ENCODE measurements around the gene CBL. TPM values are rescaled to one million over a fixed set of nuclear protein-coding genes. Genes with fewer than 3 reads are reported as not detected.
"Not testable (repeated sequence)": the region's sequence is repeated elsewhere in the genome, so short reads cannot be mapped to it uniquely, and the experiment has no call there.

The CBL gene
- total RNA-seq, 4 donors from 2014 or later = 12.9 to 26.6 (median 20.9) TPM

GRCh38 chr11:119192111-119192510 is 14.0 kb upstream of the CBL start:
- DNase-seq (ENCODE audit: low spot score) (no peak), ATAC-seq (ENCODE audit: low FRiP score) (no peak)
- no peak for TF ChIP-seq CTCF (IDR thresholded peaks at IDR 0.05)

GRCh38 chr11:119193001-119193400 is 13.1 kb upstream of the CBL start:
- no peak for DNase-seq (ENCODE audit: low spot score)
- TF ChIP-seq CTCF (IDR thresholded peaks at IDR 0.05) = no peak

GRCh38 chr11:119193626-119194025 is 12.5 kb upstream of the CBL start:
- DNase-seq (ENCODE audit: low spot score) (no peak), ATAC-seq (ENCODE audit: low FRiP score) (no peak)
- TF ChIP-seq CTCF (IDR thresholded peaks at IDR 0.05) = no peak

More at GRCh38 chr11:119193001-119193400, 13.1 kb upstream of the CBL start:
- no peak for ATAC-seq (ENCODE audit: low FRiP score)

GRCh38 chr11:119194811-119195440 is 11.2 kb upstream of the CBL start:
- no peak for DNase-seq (ENCODE audit: low spot score)
- no peak for ATAC-seq (ENCODE audit: low FRiP score)
- TF ChIP-seq CTCF (IDR thresholded peaks at IDR 0.05) = no peak

- no peak for TF ChIP-seq CTCF (IDR thresholded peaks at IDR 0.05)
- no peak for DNase-seq (ENCODE audit: low spot score)
- ATAC-seq (ENCODE audit: low FRiP score) = peak; percentile 77
These were observed 10.5 kb upstream of the CBL start for GRCh38 chr11:119195680-119196079.

GRCh38 chr11:119196833-119197483 is 9.2 kb upstream of the CBL start:
- no peak for DNase-seq (ENCODE audit: low spot score)
- ATAC-seq (ENCODE audit: low FRiP score) = peak; percentile 86
- TF ChIP-seq CTCF (IDR thresholded peaks at IDR 0.05) = peak in 1 of 3 donors; percentile 1

GRCh38 chr11:119198925-119199324 is 7.2 kb upstream of the CBL start:
- no peak for TF ChIP-seq CTCF (IDR thresholded peaks at IDR 0.05)
- no peak for DNase-seq (ENCODE audit: low spot score)
- no peak for ATAC-seq (ENCODE audit: low FRiP score)

GRCh38 chr11:119201236-119201635 is 4.9 kb upstream of the CBL start:
- DNase-seq (ENCODE audit: low spot score); ATAC-seq (ENCODE audit: low FRiP score): not testable (repeated sequence)

All from omental fat pad (tissue), 4 donors.